ENCODE results near the gene RNASE12.

- TF ChIP-seq, protein P1, sequence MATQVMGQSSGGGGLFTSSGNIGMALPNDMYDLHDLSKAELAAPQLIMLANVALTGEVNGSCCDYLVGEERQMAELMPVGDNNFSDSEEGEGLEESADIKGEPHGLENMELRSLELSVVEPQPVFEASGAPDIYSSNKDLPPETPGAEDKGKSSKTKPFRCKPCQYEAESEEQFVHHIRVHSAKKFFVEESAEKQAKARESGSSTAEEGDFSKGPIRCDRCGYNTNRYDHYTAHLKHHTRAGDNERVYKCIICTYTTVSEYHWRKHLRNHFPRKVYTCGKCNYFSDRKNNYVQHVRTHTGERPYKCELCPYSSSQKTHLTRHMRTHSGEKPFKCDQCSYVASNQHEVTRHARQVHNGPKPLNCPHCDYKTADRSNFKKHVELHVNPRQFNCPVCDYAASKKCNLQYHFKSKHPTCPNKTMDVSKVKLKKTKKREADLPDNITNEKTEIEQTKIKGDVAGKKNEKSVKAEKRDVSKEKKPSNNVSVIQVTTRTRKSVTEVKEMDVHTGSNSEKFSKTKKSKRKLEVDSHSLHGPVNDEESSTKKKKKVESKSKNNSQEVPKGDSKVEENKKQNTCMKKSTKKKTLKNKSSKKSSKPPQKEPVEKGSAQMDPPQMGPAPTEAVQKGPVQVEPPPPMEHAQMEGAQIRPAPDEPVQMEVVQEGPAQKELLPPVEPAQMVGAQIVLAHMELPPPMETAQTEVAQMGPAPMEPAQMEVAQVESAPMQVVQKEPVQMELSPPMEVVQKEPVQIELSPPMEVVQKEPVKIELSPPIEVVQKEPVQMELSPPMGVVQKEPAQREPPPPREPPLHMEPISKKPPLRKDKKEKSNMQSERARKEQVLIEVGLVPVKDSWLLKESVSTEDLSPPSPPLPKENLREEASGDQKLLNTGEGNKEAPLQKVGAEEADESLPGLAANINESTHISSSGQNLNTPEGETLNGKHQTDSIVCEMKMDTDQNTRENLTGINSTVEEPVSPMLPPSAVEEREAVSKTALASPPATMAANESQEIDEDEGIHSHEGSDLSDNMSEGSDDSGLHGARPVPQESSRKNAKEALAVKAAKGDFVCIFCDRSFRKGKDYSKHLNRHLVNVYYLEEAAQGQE (IDR thresholded peaks at IDR 0.05; ENCODE audit: unreplicated experiment): no peak
- TF ChIP-seq CTCF (conservative IDR thresholded peaks at IDR 0.05; ENCODE audit: low read depth in 2 of 2) (no peak), STAT1 (IDR thresholded peaks at IDR 0.05; ENCODE audit: unreplicated experiment) (no peak)
Measured at GRCh38 chr14:20556500-20557211, 34.5 kb downstream of the RNASE12 start.

Measured in GM23338 (cell line).